HG03575 (cell line): Measurements from ENCODE around the gene INSM2.

ENCODE experiments used
- ATAC-seq: cut with Tn5 transposase; IDR thresholded peaks from one replicate; pipeline ENCODE4 v1.9.1; 2021; ENCODE audit not compliant: unreplicated experiment, insufficient number of reproducible peaks, low FRiP score; ENCODE audit errors: extremely low read depth

The INSM2 gene

DNA sequence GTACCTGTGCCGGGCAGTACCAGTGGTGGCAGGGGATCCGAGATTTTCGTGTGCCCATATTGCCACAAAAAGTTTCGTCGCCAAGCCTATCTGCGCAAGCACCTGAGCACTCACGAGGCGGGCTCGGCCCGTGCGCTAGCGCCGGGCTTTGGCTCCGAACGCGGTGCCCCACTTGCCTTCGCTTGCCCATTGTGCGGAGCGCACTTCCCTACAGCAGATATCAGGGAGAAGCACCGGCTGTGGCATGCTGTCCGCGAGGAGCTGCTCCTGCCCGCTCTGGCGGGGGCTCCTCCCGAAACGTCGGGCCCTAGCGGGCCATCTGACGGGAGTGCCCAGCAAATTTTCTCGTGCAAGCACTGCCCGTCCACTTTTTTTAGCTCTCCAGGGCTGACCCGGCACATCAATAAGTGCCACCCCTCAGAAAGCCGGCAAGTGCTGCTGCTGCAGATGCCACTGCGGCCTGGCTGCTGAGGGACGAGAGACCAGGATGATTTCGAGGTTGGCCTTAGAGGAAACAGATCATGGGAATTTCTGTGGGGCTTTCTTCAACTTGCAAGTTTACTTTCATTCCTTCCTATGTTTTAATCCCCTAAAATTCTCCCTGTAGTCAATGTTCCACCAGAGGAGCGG, 1.6 kb downstream of the INSM2 start:
- ATAC-seq = no peak

DNA sequence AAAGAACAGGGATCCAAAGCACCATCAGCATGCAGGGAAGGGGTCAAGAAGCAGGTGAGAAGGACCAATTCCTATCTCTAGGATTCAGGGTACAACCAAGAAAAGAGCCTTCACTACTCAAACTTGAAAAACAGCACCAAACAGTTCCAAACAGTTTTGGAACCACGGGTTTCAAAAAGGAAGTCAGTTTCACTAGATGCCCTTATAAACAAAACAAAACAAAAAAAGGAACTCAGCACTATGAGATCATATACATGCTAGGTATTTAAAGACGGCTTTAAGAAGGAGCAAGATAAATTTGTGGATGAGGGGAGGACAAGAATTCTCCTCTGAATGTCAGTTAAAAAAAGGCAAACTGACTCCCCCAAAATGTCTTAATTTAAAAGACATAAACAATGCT, 6.0 kb downstream of the INSM2 start:
- ATAC-seq = no peak

DNA sequence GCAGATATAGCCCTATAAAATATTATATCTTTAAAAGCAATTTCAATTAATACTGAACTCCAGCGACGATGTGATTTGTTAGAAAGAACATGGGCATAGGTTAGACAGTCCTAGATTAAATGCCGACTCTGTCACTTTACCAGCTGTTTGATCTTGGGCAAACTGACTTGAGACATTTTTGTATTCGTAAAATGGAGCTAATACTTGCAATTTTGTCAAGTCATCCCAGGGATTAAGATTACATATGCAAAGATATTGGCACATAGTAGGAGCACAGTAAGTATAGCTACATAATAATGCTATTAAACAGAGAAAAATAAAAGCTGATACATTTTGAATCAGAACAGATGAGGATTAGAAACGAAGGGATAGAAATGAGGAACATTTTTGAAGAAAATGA, 9.0 kb downstream of the INSM2 start:
- no peak for ATAC-seq

DNA sequence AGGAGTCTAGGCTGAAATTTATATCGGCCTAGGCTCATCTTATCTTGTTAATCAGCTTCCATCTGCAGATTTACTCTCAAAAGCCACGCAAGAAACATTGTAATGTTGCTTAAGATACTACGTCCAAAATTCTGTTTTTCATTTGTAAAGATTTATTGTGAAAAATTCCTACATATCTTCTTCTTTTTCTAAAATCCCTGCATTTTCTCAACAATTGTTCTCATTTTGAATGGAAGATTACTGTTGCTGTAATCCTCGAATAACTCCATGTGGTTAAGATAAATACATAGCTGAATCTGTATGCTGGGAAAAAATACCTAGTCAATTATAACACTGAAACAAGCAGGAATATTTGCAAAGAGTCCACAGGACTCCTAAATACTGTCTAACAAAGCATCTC, 15.6 kb downstream of the INSM2 start:
- no peak for ATAC-seq

DNA sequence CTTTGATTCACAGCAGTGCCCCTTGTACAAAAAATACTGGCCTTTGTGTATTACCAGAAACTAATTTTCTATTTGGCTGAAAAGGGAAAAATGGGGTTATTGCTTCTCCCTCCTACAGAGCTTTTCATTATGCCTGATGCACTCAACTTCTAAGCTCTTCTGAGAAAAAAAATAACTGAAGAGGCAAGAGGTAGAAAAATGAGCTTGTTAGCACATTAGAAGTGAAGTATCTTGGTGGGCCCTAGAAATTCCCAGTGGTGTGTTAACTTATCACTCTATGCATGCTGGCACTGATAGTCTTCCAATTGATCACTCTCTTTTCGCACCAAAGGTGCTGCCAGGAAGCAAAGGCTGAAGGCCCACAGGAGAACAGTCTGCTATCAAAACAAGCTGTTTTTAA, 17.1 kb downstream of the INSM2 start:
- ATAC-seq = no peak

DNA sequence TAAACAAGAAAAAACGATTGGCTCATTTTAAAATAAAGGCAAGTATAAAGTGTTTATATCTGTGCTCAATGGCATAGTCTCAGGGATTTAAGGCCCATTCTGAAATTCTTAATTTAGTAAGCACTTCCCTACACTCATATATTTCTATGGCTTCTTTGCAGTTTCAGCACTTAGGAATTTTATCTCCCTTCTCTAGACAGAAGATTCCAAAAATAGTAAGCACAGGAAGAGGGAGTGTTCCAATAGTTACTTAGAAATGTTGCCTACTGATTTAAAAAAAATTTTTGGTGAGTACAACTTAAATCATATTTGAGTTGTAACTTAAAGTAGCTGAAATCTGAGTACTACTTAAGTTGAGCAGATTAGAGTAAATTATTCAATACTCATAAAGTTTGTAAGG, 19.8 kb downstream of the INSM2 start:
- no peak for ATAC-seq

DNA sequence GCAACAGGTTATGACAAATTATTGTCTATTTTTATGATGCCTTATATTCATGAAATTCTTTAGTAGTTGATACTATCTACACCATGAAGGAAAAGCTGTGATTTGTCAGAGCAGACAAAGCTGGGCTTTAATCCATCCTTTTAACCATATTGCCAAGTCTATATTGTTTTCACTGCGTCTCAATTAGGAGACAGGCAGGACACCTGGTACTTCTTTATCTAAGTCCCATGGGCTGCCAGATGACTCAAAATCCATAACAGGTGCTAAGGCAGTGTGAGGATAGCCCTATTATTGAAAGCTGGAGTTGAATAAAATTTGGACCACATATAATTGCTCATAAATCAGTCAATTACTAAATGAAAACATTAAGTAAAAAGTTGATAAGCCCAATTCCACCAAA, 22.6 kb downstream of the INSM2 start:
- no peak for ATAC-seq

DNA sequence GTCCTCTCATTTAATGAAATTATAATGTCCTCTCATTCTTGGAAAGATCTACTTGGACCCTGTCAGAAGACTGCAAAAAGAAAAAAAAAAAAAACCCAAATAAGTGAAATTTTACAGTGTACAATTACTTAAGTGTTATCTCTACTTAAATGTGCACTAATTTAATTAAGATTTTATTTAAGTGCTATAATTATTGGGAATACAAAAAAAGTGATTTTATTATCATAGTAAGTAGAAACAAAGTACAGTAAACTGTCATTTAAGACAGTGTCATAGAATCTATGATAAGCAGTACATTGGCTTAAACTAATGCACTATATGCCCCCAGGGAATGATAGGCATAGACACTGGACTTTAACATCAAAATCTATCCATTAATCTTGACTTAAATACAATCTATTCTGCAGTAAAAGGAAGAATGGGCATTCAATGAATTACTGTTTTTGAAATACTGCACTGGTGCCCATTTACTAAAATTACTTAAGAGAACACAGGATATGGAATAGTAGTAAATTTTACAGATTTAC, 23.3 kb downstream of the INSM2 start:
- ATAC-seq = no peak

DNA sequence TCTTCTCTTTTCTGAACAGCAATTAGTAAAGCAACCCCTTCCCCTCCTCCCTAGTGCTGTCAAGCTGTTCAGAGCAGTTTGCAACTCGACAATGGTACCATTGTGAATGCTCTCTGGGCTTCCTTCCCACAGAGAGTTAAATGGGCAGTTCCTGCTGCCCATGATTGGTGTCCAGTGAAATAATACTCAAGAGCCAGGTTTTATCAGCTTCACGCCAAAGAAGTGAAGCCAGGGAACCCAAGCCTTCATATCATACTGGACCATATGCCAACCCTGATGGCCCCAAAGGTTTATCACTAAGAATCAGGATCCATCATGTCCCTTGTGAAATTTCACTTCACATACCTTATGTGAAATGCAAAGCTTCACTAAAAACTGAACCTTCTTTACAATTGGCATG, 24.7 kb downstream of the INSM2 start:
- ATAC-seq = no peak

DNA sequence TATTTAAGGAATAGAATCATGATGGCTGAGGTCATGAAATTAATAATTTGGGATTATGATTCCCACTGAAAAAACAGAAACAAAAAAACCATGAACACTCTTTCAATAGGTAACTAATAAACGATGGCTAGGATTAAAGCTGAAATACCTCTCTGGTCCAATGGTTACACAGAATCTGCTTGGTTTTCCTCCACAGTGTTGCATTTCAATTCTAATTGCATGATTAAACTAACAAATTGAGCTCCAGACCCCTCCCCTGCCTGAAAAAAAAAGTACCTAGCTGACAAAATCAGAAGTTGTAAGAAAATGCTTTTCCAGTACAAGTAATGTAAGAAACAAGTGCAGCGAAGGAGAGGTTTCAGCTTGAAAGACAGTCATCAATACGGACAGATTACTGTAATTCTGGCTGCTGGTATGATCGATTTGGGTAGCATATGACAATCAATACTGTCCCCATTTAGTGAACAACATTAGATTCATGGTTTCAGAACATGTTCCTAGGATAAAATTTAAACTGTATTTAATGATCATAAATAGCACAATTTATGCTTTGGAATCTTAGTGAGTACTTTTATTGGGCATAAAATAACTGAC, 32.0 kb downstream of the INSM2 start:
- no peak for ATAC-seq

DNA sequence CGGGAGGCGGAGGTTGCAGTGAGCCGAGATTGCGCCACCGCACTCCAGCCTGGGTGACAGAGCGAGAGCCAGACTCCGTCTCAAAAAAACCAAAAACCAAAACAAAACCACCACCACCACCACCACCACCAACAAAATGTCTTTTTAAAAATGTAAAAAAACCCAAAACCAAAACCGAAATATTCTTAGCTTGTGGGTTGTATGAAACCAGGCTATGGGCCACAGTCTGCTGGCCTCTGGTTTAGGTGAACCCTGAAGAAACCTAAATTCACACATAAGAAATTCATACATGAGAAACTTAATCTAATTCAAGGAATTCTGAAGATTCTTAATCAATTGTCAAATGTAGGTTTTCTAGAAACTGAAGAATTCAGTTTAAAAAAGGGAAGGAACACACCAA, 37.6 kb downstream of the INSM2 start:
- no peak for ATAC-seq

DNA sequence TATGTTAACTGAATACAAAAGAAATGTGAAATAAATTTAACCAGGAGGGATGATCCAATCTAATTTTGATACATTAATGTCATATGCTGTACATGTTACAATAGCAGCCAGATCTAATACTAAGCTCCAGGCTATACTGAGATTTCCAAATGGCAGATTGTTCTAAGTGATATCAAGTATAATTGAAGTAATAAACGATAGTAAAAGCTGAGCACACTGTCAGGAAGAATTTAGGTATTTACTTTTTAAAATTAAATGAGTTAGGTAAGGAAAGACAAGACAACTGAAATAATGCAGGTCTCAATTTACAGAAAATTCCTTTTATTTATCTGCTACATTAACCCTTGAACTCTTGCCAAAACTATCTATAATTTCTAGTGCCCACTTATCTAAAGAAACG, 39.9 kb downstream of the INSM2 start:
- ATAC-seq = no peak

DNA sequence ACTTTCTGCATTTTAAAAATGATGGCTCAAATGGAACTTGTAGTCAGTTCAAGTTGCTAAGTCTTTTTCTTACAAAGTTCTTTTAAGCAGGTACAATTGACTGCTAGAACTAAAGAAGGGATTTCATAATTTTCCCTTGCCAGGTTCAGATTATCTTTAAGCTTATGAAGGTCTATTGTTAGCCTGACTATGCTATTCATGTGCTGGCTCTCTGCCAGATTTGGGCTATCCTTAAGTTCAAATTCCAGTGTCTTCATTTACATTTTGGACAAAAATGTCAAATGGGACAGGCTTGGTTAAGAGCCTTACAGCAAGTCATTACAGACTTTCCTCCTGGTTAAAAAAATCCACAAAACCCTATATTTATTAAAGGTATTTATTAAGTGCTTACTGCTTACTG, 42.3 kb downstream of the INSM2 start:
- no peak for ATAC-seq

DNA sequence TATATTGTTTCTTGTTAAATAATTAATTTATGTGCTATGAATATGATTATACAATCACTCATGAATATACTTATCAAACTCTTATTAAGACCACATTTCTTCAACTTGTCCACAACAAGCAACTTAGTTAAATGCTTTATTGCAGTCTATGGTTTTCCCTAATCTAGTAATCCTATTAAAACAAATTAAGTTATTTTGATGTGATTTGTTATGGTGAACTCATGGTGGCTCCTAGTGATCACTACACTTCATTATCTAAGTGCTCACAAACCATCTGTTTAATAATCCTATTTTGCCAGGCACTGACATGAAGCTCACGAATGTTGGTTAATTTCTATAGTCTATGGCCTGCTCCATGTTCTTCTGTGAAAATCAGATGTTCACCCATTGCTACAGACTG, 42.9 kb downstream of the INSM2 start:
- no peak for ATAC-seq

DNA sequence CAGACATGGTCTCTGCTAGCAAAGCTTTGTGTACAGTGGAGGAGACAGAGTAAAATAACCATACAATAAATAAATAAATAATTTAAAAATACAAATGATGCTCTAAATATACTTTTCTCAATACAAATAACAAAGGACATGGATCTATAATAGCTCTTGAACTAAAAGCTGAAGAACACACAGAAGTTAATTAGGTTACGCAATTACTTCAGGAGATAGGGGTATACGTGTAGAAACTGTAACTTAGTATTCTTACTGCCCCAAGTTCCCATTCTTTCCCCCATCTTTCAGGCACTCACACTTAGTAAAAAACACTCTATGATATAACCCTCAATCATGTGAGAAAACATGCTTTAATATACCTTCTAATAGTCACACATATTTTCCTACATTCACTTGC, 44.2 kb downstream of the INSM2 start:
- no peak for ATAC-seq

DNA sequence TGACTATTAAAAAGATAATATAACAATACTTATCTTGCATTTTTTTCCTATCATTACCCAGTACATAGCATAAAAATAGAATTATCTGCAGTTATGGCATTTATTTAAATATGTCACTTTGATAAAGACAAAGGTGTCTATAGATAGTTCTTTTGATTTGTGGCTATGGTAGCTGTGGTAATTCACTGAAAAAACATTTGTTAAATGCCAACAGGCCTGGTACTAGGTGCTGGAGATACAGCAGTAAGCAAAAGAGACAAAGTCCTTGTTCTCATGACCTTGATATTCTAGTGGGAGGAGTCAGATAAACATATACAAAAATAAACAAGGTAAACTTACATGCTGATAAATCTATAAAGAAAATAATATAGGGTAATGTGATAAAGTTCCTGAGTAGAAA, 44.7 kb downstream of the INSM2 start:
- ATAC-seq = no peak
